Activated naive CD8-positive, alpha-beta T cell treated with anti-CD3 and anti-CD28 coated beads, Interleukin-2, amount 10 ng/mL, durations not matched to agents 7 days and 5 days (primary cell): ENCODE data around the gene TMPRSS11D. TPM values are rescaled to one million over a fixed set of nuclear protein-coding genes. Genes with fewer than 3 reads are reported as not detected.

Experiments used
- ATAC-seq: fragments of 150-1000 bp; cut with Tn5 transposase; one replicate; pipeline ENCODE4 v1.10.0; 2021; ENCODE audit warnings: low read depth, moderate library complexity
- POLR2A ChIA-PET: fragments of 350-600 bp; sonication (Branson Sonifier 250); formaldehyde crosslinking; loops from one replicate; lab custom pipeline; 2021; ENCODE audit warnings: antibody characterized with exemption; lab: Charles Lee
- DNase-seq: peaks from one replicate; pipeline ENCODE4 v3.0.0; 2021
- H3K27ac Mint-ChIP-seq: one replicate; pipeline ENCODE4 v1.8.0; 2022; ENCODE audit warnings: mild to moderate bottlenecking, mixed read lengths
- H3K27me3 Mint-ChIP-seq: one replicate; pipeline ENCODE4 v1.8.0; 2022; ENCODE audit warnings: mild to moderate bottlenecking, moderate library complexity, mixed read lengths
- H3K36me3 Mint-ChIP-seq: one replicate; pipeline ENCODE4 v1.8.0; 2021; ENCODE audit warnings: mild to moderate bottlenecking, mixed read lengths
- H3K4me1 Mint-ChIP-seq: one replicate; pipeline ENCODE4 v1.8.0; 2021; ENCODE audit warnings: mixed read lengths
- H3K4me3 Mint-ChIP-seq: one replicate; pipeline ENCODE4 v1.8.0; 2022; ENCODE audit warnings: mild to moderate bottlenecking, moderate library complexity, mixed read lengths
- H3K9me3 Mint-ChIP-seq: one replicate; pipeline ENCODE4 v1.8.0; 2021; ENCODE audit warnings: mixed read lengths
- total RNA-seq, 2 experiments: library from RNA; stranded (reverse); gene quantifications; one replicate each; pipeline ENCODE4 v1.2.3, GENCODE V29; 2021

Gene TMPRSS11D
- total RNA-seq, 2 experiments from 2014 or later: not detected

DNA sequence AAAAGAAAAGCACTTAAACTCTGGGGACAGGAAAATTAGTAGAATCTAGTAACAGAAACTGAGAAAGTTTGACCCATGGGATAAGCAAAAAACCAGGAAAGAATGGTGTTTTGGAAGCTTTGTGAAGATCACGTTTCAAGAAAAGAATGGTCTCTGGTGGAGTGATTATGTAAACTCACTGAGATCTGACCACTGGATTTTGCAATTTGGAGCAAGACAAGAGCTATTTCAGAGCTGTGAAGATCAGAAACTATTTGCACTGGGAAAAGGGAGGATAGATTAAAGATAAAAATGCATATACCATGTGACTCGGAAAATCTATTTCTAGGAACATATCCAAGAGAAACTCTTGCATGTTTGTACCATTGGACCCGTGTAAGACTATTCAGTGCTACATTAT lies 4.3 kb downstream of the TMPRSS11D start:
- ATAC-seq (no peak), DNase-seq (no peak)
- peaks cover 8% of the 10 kb centered on the region for H3K27me3 Mint-ChIP-seq
- H3K4me3 Mint-ChIP-seq: no peak overlapping the region
- POLR2A ChIA-PET: no interaction called here
- peaks cover 2% of the 10 kb centered on the region for H3K9me3 Mint-ChIP-seq
- H3K27ac Mint-ChIP-seq: no peak overlapping the region
- no peaks in the 10 kb centered on the region for H3K36me3 Mint-ChIP-seq
- no peaks in the 10 kb centered on the region for H3K4me1 Mint-ChIP-seq

DNA sequence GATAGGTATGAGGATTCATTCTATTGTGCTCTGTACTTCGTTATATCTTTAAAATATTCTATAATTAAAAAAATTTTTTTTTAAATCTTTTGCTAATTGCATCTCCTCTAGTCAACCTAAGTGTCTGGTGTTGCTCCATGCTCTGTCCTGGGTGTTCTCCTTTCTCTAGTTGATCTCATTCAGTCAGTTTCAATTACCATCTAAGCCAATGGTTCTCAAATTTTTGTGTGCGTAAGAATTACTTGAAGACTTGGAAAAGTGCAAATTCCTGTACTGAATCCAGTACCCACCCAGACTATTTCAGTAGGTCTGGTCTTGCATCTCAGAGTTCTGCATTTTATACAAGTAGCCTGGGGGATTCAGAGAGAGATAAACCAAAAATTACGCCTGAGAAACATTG lies 6.7 kb downstream of the TMPRSS11D start:
- peaks cover 2% of the 10 kb centered on the region for H3K9me3 Mint-ChIP-seq
- no peak for DNase-seq
- ATAC-seq: no peak
- no peak overlapping the region for H3K4me3 Mint-ChIP-seq
- POLR2A ChIA-PET: no interaction called here
- H3K27ac Mint-ChIP-seq: no peak overlapping the region
- peaks cover 6% of the 10 kb centered on the region for H3K27me3 Mint-ChIP-seq
- no peaks in the 10 kb centered on the region for H3K36me3 Mint-ChIP-seq
- no peaks in the 10 kb centered on the region for H3K4me1 Mint-ChIP-seq

- H3K27ac Mint-ChIP-seq: no peak overlapping the region
Observed at GRCh38 chr4:67874986-67875385, 8.8 kb downstream of the TMPRSS11D start.

GRCh38 chr4:67873116-67873515 lies 10.7 kb downstream of the TMPRSS11D start:
- POLR2A ChIA-PET: no interaction called here
- ATAC-seq: no peak
- Mint-ChIP-seq H3K4me3 (no peak overlapping the region), H3K36me3 (no peaks in the 10 kb centered on the region), H3K4me1 (no peaks in the 10 kb centered on the region), H3K27me3 (peaks cover 6% of the 10 kb centered on the region), H3K27ac (no peak overlapping the region), H3K9me3 (no peaks in the 10 kb centered on the region)
- no peak for DNase-seq

More at GRCh38 chr4:67874986-67875385, 8.8 kb downstream of the TMPRSS11D start:
- DNase-seq (no peak), ATAC-seq (no peak)
- Mint-ChIP-seq H3K27me3 (peaks cover 6% of the 10 kb centered on the region), H3K4me3 (no peak overlapping the region), H3K9me3 (peaks cover 2% of the 10 kb centered on the region), H3K4me1 (no peaks in the 10 kb centered on the region), H3K36me3 (no peaks in the 10 kb centered on the region)
- POLR2A ChIA-PET: no interaction called here

DNA sequence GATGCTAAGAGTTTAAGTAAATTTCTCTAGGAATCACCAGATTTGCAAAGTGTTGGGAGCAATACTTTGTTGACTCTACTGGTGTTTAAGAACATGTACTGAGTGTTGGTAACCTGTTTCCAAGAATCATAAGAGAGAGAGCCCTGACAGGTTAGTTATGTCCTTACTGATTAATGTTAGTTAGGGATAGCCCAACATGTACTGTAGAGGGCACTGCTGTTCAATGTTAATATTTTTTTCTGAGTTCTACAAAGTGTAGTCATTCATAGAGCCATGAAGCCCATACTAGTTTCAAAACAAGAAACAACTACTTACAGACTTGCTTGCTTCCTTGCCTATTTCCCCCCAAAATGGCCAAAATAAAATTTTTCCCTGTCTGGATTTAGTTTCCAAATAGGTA lies 11.9 kb downstream of the TMPRSS11D start:
- H3K9me3 Mint-ChIP-seq: no peaks in the 10 kb centered on the region
- no peaks in the 10 kb centered on the region for H3K4me1 Mint-ChIP-seq
- H3K36me3 Mint-ChIP-seq: no peaks in the 10 kb centered on the region
- H3K27me3 Mint-ChIP-seq: peaks cover 6% of the 10 kb centered on the region
- POLR2A ChIA-PET: no interaction called here
- no peak for ATAC-seq
- no peak overlapping the region for H3K27ac Mint-ChIP-seq
- no peak overlapping the region for H3K4me3 Mint-ChIP-seq
- DNase-seq: no peak

DNA sequence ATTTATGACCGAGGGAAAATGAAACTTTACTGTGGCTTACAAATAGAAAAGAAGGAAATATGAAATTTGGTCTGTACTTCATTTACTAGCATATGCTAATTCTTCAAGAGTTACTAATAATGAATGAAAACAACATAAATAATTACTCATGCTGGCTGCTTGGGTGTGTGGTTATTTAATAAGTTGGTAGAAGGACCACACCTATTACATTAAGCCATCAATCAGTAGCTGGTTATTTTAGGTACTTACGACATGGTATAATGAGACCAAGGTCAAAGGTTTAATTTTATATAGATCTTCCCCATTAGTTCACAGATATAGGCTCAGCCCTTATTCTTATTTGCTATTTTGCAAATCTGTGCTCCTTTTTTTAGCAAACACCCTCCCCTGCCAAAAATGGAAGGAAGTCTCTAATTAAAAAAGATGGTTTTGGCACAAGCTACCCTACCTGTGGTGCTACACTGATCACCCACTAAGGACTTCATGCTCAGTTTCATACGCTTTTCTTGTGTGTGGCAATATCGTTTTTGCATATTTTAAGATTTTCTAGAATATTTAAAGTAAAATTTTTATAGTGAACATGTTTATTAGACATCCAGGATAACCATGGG lies 14.1 kb downstream of the TMPRSS11D start:
- H3K27ac Mint-ChIP-seq: no peak overlapping the region
- no peaks in the 10 kb centered on the region for H3K4me1 Mint-ChIP-seq
- POLR2A ChIA-PET: interaction anchor here (0.5 kb wide), 1 partner anchor 295 kb away, joined by 3 read pairs; no protein-coding TSS in a partner anchor
- peaks cover 15% of the 10 kb centered on the region for H3K27me3 Mint-ChIP-seq
- DNase-seq: no peak
- no peak for ATAC-seq
- H3K36me3 Mint-ChIP-seq: no peaks in the 10 kb centered on the region
- H3K9me3 Mint-ChIP-seq: peaks cover 4% of the 10 kb centered on the region
- H3K4me3 Mint-ChIP-seq: no peak overlapping the region

GRCh38 chr4:67861513-67861912 lies 22.3 kb downstream of the TMPRSS11D start:
- no peak overlapping the region for H3K27ac Mint-ChIP-seq
- DNase-seq (no peak), ATAC-seq (no peak)
- no peaks in the 10 kb centered on the region for H3K36me3 Mint-ChIP-seq
- H3K27me3 Mint-ChIP-seq: peaks cover 23% of the 10 kb centered on the region
- no peaks in the 10 kb centered on the region for H3K4me1 Mint-ChIP-seq
- H3K4me3 Mint-ChIP-seq: no peak overlapping the region
- POLR2A ChIA-PET: no interaction called here
- H3K9me3 Mint-ChIP-seq: peaks cover 4% of the 10 kb centered on the region

- Mint-ChIP-seq H3K9me3 (peaks cover 1% of the 10 kb centered on the region), H3K4me1 (no peaks in the 10 kb centered on the region), H3K27ac (no peak overlapping the region), H3K27me3 (peaks cover 13% of the 10 kb centered on the region), H3K36me3 (no peaks in the 10 kb centered on the region), H3K4me3 (no peak overlapping the region)
- DNase-seq (no peak), ATAC-seq (no peak)
- POLR2A ChIA-PET: no interaction called here
Observed at GRCh38 chr4:67853336-67853735, 30.5 kb downstream of the TMPRSS11D start.

DNA sequence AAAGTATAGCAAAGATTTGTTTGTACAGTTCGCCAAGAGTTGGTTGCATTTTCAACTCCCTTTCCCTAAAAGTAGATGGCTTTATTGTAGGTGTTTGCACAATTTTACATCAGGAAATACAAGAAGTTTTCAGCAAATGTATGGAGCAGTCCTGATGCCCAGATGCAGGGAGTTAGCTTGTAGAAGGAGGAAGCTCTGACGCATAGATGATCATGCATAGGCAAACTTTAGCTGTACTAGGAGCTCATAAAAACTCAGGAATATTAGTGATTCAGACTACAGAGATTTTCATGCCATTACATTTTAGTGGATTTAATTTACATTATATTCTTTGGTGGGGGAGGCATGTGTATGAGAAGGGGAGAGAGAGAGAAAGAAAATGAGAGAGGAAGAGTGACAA lies 62.9 kb downstream of the TMPRSS11D start:
- Mint-ChIP-seq H3K36me3 (no peaks in the 10 kb centered on the region), H3K27me3 (no peaks in the 10 kb centered on the region), H3K4me3 (no peak overlapping the region), H3K9me3 (peaks cover 4% of the 10 kb centered on the region), H3K27ac (no peak overlapping the region), H3K4me1 (no peaks in the 10 kb centered on the region)
- ATAC-seq (no peak), DNase-seq (no peak)
- POLR2A ChIA-PET: no interaction called here

DNA sequence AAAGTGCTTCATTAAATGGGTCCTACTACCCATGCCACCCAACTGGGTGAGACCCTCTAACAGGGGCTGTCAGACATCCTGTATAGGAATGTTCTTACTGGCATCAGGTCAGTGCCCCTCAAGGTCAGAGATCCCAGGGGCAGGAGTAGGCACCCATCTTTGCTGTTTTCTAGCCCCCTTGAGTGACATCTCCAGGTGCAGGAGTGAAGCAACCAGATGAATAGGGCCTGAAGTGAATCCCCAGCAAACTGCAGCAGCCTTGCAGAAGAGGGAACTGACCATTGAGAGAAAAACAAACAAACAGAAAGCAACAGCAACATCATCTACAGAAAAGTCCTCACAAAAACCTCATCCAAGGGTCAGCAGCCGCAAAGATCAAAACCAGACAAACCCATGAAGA lies 73.8 kb downstream of the TMPRSS11D start:
- Mint-ChIP-seq H3K4me1 (no peaks in the 10 kb centered on the region), H3K36me3 (no peaks in the 10 kb centered on the region), H3K27me3 (no peaks in the 10 kb centered on the region), H3K9me3 (peaks cover 24% of the 10 kb centered on the region), H3K27ac (no peak overlapping the region), H3K4me3 (no peak overlapping the region)
- POLR2A ChIA-PET: no interaction called here
- ATAC-seq (no peak), DNase-seq (no peak)

GRCh38 chr4:67809502-67809901 lies 74.3 kb downstream of the TMPRSS11D start:
- Mint-ChIP-seq H3K27ac (no peak overlapping the region), H3K4me3 (no peak overlapping the region), H3K27me3 (no peaks in the 10 kb centered on the region), H3K36me3 (no peaks in the 10 kb centered on the region), H3K9me3 (peaks cover 22% of the 10 kb centered on the region), H3K4me1 (no peaks in the 10 kb centered on the region)
- DNase-seq (no peak), ATAC-seq (no peak)
- POLR2A ChIA-PET: no interaction called here

- no peak overlapping the region for H3K27ac Mint-ChIP-seq
- DNase-seq (no peak), ATAC-seq (no peak)
- POLR2A ChIA-PET: no interaction called here
- no peaks in the 10 kb centered on the region for H3K27me3 Mint-ChIP-seq
- no peaks in the 10 kb centered on the region for H3K4me1 Mint-ChIP-seq
- H3K9me3 Mint-ChIP-seq: peaks cover 2% of the 10 kb centered on the region
- no peak overlapping the region for H3K4me3 Mint-ChIP-seq
- H3K36me3 Mint-ChIP-seq: no peaks in the 10 kb centered on the region
Observed at GRCh38 chr4:67796810-67797209, 87.0 kb downstream of the TMPRSS11D start.

- no peak overlapping the region for H3K27ac Mint-ChIP-seq
- H3K4me1 Mint-ChIP-seq: no peaks in the 10 kb centered on the region
- H3K27me3 Mint-ChIP-seq: no peaks in the 10 kb centered on the region
- POLR2A ChIA-PET: no interaction called here
- peaks cover 2% of the 10 kb centered on the region for H3K9me3 Mint-ChIP-seq
- H3K36me3 Mint-ChIP-seq: peaks cover 2% of the 10 kb centered on the region
- no peak overlapping the region for H3K4me3 Mint-ChIP-seq
- no peak for ATAC-seq
- no peak for DNase-seq
Observed at GRCh38 chr4:67790721-67791120, 93.1 kb downstream of the TMPRSS11D start.

- Mint-ChIP-seq H3K4me1 (no peaks in the 10 kb centered on the region), H3K4me3 (no peak overlapping the region), H3K27me3 (no peaks in the 10 kb centered on the region), H3K27ac (no peak overlapping the region), H3K9me3 (peaks cover 2% of the 10 kb centered on the region), H3K36me3 (peaks cover 2% of the 10 kb centered on the region)
- POLR2A ChIA-PET: no interaction called here
- no peak for DNase-seq
- ATAC-seq: no peak
Observed at GRCh38 chr4:67787311-67787710, 96.5 kb downstream of the TMPRSS11D start.
